ENCODE data around the gene PTPRJ. TPM values are rescaled to one million over a fixed set of nuclear protein-coding genes. Genes with fewer than 3 reads are reported as not detected.
A peak's percentile ranks its signal among the peaks of the same experiment; 100 is the strongest.

Gene PTPRJ
- total RNA-seq, 1 donor = 57.7 TPM

GRCh38 chr11:47955061-47955755, 25.2 kb upstream of the PTPRJ start:
- Histone ChIP-seq H3K4me1 (ENCODE audit: insufficient read depth, low read length) (peaks cover 32% of the 10 kb centered on the region), H3K27me3 (ENCODE audit: insufficient read depth, low read length) (no peaks in the 10 kb centered on the region), H3K9me3 (ENCODE audit: low read depth, low read length) (no peaks in the 10 kb centered on the region), H3K4me3 (ENCODE audit: low read length) (no peak overlapping the region)

GRCh38 chr11:47960015-47960414, 20.3 kb upstream of the PTPRJ start:
- no peaks in the 10 kb centered on the region for H3K27me3 ChIP-seq (ENCODE audit: insufficient read depth, low read length)
- H3K9me3 ChIP-seq (ENCODE audit: low read depth, low read length) = no peaks in the 10 kb centered on the region
- H3K4me3 ChIP-seq (ENCODE audit: low read length) = no peak overlapping the region
- peaks cover 6% of the 10 kb centered on the region for H3K4me1 ChIP-seq (ENCODE audit: insufficient read depth, low read length)

GRCh38 chr11:47961383-47961782, 19.0 kb upstream of the PTPRJ start:
- Histone ChIP-seq H3K4me3 (ENCODE audit: low read length) (no peak overlapping the region), H3K4me1 (ENCODE audit: insufficient read depth, low read length) (no peaks in the 10 kb centered on the region), H3K9me3 (ENCODE audit: low read depth, low read length) (no peaks in the 10 kb centered on the region), H3K27me3 (ENCODE audit: insufficient read depth, low read length) (no peaks in the 10 kb centered on the region)

- Histone ChIP-seq H3K4me3 (ENCODE audit: low read length) (no peak overlapping the region), H3K9me3 (ENCODE audit: low read depth, low read length) (no peaks in the 10 kb centered on the region), H3K27me3 (ENCODE audit: insufficient read depth, low read length) (no peaks in the 10 kb centered on the region), H3K4me1 (ENCODE audit: insufficient read depth, low read length) (no peaks in the 10 kb centered on the region)
These were observed 15.8 kb upstream of the PTPRJ start for GRCh38 chr11:47964546-47964945.

GRCh38 chr11:47967577-47968525, 12.5 kb upstream of the PTPRJ start:
- no peaks in the 10 kb centered on the region for H3K9me3 ChIP-seq (ENCODE audit: low read depth, low read length)
- H3K27me3 ChIP-seq (ENCODE audit: insufficient read depth, low read length) = no peaks in the 10 kb centered on the region
- no peaks in the 10 kb centered on the region for H3K4me1 ChIP-seq (ENCODE audit: insufficient read depth, low read length)
- no peak overlapping the region for H3K4me3 ChIP-seq (ENCODE audit: low read length)

- Histone ChIP-seq H3K4me3 (ENCODE audit: low read length) (no peak overlapping the region), H3K4me1 (ENCODE audit: insufficient read depth, low read length) (peaks cover 13% of the 10 kb centered on the region), H3K9me3 (ENCODE audit: low read depth, low read length) (no peaks in the 10 kb centered on the region), H3K27me3 (ENCODE audit: insufficient read depth, low read length) (no peaks in the 10 kb centered on the region)
These were observed 11.0 kb upstream of the PTPRJ start for GRCh38 chr11:47969401-47969800.

GRCh38 chr11:47971501-47971900, 8.9 kb upstream of the PTPRJ start:
- H3K27me3 ChIP-seq (ENCODE audit: insufficient read depth, low read length) = no peaks in the 10 kb centered on the region

GRCh38 chr11:47973173-47973572, 7.2 kb upstream of the PTPRJ start:
- Histone ChIP-seq H3K9me3 (ENCODE audit: low read depth, low read length) (no peaks in the 10 kb centered on the region), H3K4me1 (ENCODE audit: insufficient read depth, low read length) (peaks cover 25% of the 10 kb centered on the region), H3K4me3 (ENCODE audit: low read length) (no peak overlapping the region), H3K27me3 (ENCODE audit: insufficient read depth, low read length) (no peaks in the 10 kb centered on the region)

More at GRCh38 chr11:47971501-47971900, 8.9 kb upstream of the PTPRJ start:
- peaks cover 25% of the 10 kb centered on the region for H3K4me1 ChIP-seq (ENCODE audit: insufficient read depth, low read length)
- H3K9me3 ChIP-seq (ENCODE audit: low read depth, low read length) = no peaks in the 10 kb centered on the region
- no peak overlapping the region for H3K4me3 ChIP-seq (ENCODE audit: low read length)

- no peaks in the 10 kb centered on the region for H3K27me3 ChIP-seq (ENCODE audit: insufficient read depth, low read length)
- H3K4me3 ChIP-seq (ENCODE audit: low read length) = no peak overlapping the region
- no peaks in the 10 kb centered on the region for H3K9me3 ChIP-seq (ENCODE audit: low read depth, low read length)
- peaks cover 34% of the 10 kb centered on the region for H3K4me1 ChIP-seq (ENCODE audit: insufficient read depth, low read length)
These were observed 3.4 kb upstream of the PTPRJ start for GRCh38 chr11:47976931-47977330.

GRCh38 chr11:47977623-47978022, 2.7 kb upstream of the PTPRJ start:
- Histone ChIP-seq H3K4me1 (ENCODE audit: insufficient read depth, low read length) (peaks cover 39% of the 10 kb centered on the region), H3K9me3 (ENCODE audit: low read depth, low read length) (no peaks in the 10 kb centered on the region), H3K27me3 (ENCODE audit: insufficient read depth, low read length) (no peaks in the 10 kb centered on the region), H3K4me3 (ENCODE audit: low read length) (no peak overlapping the region)

- Histone ChIP-seq H3K9me3 (ENCODE audit: low read depth, low read length) (no peaks in the 10 kb centered on the region), H3K27me3 (ENCODE audit: insufficient read depth, low read length) (no peaks in the 10 kb centered on the region), H3K4me3 (ENCODE audit: low read length) (peak overlapping the region; percentile 6), H3K4me1 (ENCODE audit: insufficient read depth, low read length) (peaks cover 44% of the 10 kb centered on the region)
These were observed 826 bp upstream of the PTPRJ start for GRCh38 chr11:47979378-47980087.

- Histone ChIP-seq H3K9me3 (ENCODE audit: low read depth, low read length) (no peaks in the 10 kb centered on the region), H3K27me3 (ENCODE audit: insufficient read depth, low read length) (no peaks in the 10 kb centered on the region), H3K4me3 (ENCODE audit: low read length) (peak overlapping the region; percentile 72), H3K4me1 (ENCODE audit: insufficient read depth, low read length) (peaks cover 49% of the 10 kb centered on the region)
These were observed 705 bp downstream of the PTPRJ start for GRCh38 chr11:47980907-47981621.

- H3K9me3 ChIP-seq (ENCODE audit: low read depth, low read length) = no peaks in the 10 kb centered on the region
- no peaks in the 10 kb centered on the region for H3K27me3 ChIP-seq (ENCODE audit: insufficient read depth, low read length)
- peak overlapping the region; percentile 72 for H3K4me3 ChIP-seq (ENCODE audit: low read length)
- peaks cover 57% of the 10 kb centered on the region for H3K4me1 ChIP-seq (ENCODE audit: insufficient read depth, low read length)
These were observed 1.5 kb downstream of the PTPRJ start for GRCh38 chr11:47981667-47982404.

- H3K9me3 ChIP-seq (ENCODE audit: low read depth, low read length) = no peaks in the 10 kb centered on the region
- H3K4me3 ChIP-seq (ENCODE audit: low read length) = no peak overlapping the region
- H3K4me1 ChIP-seq (ENCODE audit: insufficient read depth, low read length) = peaks cover 64% of the 10 kb centered on the region
- no peaks in the 10 kb centered on the region for H3K27me3 ChIP-seq (ENCODE audit: insufficient read depth, low read length)
These were observed 2.3 kb downstream of the PTPRJ start for GRCh38 chr11:47982616-47983015.
